Measurements from ENCODE around the gene PMEPA1. TPM values are rescaled to one million over a fixed set of nuclear protein-coding genes. Genes with fewer than 3 reads are reported as not detected.

The PMEPA1 gene
- total and polyA plus RNA-seq, 2 experiments from 2014 or later: 7.3 to 15.4 TPM

GRCh38 chr20:57658447-57658832, 51.4 kb downstream of the PMEPA1 start:
- no peak for TF ChIP-seq POLR2AphosphoS5 (IDR thresholded peaks at IDR 0.05; ENCODE audit: low read depth)
- no peak for TF ChIP-seq STAT1 (IDR thresholded peaks at IDR 0.05; ENCODE audit: unreplicated experiment)
- no peak for TF ChIP-seq ETS1 (IDR thresholded peaks at IDR 0.05)
- TF ChIP-seq, protein P1, sequence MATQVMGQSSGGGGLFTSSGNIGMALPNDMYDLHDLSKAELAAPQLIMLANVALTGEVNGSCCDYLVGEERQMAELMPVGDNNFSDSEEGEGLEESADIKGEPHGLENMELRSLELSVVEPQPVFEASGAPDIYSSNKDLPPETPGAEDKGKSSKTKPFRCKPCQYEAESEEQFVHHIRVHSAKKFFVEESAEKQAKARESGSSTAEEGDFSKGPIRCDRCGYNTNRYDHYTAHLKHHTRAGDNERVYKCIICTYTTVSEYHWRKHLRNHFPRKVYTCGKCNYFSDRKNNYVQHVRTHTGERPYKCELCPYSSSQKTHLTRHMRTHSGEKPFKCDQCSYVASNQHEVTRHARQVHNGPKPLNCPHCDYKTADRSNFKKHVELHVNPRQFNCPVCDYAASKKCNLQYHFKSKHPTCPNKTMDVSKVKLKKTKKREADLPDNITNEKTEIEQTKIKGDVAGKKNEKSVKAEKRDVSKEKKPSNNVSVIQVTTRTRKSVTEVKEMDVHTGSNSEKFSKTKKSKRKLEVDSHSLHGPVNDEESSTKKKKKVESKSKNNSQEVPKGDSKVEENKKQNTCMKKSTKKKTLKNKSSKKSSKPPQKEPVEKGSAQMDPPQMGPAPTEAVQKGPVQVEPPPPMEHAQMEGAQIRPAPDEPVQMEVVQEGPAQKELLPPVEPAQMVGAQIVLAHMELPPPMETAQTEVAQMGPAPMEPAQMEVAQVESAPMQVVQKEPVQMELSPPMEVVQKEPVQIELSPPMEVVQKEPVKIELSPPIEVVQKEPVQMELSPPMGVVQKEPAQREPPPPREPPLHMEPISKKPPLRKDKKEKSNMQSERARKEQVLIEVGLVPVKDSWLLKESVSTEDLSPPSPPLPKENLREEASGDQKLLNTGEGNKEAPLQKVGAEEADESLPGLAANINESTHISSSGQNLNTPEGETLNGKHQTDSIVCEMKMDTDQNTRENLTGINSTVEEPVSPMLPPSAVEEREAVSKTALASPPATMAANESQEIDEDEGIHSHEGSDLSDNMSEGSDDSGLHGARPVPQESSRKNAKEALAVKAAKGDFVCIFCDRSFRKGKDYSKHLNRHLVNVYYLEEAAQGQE (IDR thresholded peaks at IDR 0.05; ENCODE audit: unreplicated experiment): no peak
- TF ChIP-seq, protein P2, sequence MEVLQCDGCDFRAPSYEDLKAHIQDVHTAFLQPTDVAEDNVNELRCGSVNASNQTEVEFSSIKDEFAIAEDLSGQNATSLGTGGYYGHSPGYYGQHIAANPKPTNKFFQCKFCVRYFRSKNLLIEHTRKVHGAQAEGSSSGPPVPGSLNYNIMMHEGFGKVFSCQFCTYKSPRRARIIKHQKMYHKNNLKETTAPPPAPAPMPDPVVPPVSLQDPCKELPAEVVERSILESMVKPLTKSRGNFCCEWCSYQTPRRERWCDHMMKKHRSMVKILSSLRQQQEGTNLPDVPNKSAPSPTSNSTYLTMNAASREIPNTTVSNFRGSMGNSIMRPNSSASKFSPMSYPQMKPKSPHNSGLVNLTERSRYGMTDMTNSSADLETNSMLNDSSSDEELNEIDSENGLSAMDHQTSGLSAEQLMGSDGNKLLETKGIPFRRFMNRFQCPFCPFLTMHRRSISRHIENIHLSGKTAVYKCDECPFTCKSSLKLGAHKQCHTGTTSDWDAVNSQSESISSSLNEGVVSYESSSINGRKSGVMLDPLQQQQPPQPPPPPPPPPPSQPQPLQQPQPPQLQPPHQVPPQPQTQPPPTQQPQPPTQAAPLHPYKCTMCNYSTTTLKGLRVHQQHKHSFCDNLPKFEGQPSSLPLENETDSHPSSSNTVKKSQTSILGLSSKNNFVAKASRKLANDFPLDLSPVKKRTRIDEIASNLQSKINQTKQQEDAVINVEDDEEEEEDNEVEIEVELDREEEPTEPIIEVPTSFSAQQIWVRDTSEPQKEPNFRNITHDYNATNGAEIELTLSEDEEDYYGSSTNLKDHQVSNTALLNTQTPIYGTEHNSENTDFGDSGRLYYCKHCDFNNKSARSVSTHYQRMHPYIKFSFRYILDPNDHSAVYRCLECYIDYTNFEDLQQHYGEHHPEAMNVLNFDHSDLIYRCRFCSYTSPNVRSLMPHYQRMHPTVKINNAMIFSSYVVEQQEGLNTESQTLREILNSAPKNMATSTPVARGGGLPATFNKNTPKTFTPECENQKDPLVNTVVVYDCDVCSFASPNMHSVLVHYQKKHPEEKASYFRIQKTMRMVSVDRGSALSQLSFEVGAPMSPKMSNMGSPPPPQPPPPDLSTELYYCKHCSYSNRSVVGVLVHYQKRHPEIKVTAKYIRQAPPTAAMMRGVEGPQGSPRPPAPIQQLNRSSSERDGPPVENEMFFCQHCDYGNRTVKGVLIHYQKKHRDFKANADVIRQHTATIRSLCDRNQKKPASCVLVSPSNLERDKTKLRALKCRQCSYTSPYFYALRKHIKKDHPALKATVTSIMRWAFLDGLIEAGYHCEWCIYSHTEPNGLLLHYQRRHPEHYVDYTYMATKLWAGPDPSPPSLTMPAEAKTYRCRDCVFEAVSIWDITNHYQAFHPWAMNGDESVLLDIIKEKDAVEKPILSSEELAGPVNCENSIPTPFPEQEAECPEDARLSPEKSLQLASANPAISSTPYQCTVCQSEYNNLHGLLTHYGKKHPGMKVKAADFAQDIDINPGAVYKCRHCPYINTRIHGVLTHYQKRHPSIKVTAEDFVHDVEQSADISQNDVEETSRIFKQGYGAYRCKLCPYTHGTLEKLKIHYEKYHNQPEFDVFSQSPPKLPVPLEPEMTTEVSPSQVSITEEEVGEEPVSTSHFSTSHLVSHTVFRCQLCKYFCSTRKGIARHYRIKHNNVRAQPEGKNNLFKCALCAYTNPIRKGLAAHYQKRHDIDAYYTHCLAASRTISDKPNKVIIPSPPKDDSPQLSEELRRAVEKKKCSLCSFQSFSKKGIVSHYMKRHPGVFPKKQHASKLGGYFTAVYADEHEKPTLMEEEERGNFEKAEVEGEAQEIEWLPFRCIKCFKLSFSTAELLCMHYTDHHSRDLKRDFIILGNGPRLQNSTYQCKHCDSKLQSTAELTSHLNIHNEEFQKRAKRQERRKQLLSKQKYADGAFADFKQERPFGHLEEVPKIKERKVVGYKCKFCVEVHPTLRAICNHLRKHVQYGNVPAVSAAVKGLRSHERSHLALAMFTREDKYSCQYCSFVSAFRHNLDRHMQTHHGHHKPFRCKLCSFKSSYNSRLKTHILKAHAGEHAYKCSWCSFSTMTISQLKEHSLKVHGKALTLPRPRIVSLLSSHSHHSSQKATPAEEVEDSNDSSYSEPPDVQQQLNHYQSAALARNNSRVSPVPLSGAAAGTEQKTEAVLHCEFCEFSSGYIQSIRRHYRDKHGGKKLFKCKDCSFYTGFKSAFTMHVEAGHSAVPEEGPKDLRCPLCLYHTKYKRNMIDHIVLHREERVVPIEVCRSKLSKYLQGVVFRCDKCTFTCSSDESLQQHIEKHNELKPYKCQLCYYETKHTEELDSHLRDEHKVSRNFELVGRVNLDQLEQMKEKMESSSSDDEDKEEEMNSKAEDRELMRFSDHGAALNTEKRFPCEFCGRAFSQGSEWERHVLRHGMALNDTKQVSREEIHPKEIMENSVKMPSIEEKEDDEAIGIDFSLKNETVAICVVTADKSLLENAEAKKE (CRISPR knock-in tag; IDR thresholded peaks at IDR 0.05): no peak
- no peak for TF ChIP-seq EZH2phosphoT487 (IDR thresholded peaks at IDR 0.05; ENCODE audit: unreplicated experiment)
- no peak for TF ChIP-seq NANOG (IDR thresholded peaks at IDR 0.05; ENCODE audit: borderline replicate concordance)
- TF ChIP-seq JUNB (IDR thresholded peaks at IDR 0.05; ENCODE audit: unreplicated experiment): no peak
- no peak for TF ChIP-seq ZNF331 (CRISPR knock-in tag; IDR thresholded peaks at IDR 0.05; ENCODE audit: low read depth)
- TF ChIP-seq CREB1 (CRISPR knock-in tag; IDR thresholded peaks at IDR 0.05; ENCODE audit: low read depth): no peak
- TF ChIP-seq ZNF114 (CRISPR knock-in tag; IDR thresholded peaks at IDR 0.05): no peak
- TF ChIP-seq CTCF (conservative IDR thresholded peaks at IDR 0.05; ENCODE audit: low read depth in 2 of 2): no peak
- TF ChIP-seq EZH2 (IDR thresholded peaks at IDR 0.05; ENCODE audit: low read depth, unreplicated experiment): no peak
- Histone ChIP-seq H3K36me3 (ENCODE audit: insufficient read depth) (no peaks in the 10 kb centered on the region), H4K20me1 (replicated peaks; ENCODE audit: insufficient read depth) (peaks cover 5% of the 10 kb centered on the region; the same call in 1 of the 2 replicates), H3K4me1 (ENCODE audit: insufficient read depth) (no peaks in the 10 kb centered on the region; the same call in 1 of the 2 replicates), H3K27me3 (ENCODE audit: insufficient read depth) (no peaks in the 10 kb centered on the region), H3K79me2 (replicated peaks; ENCODE audit: insufficient read depth) (peaks cover 27% of the 10 kb centered on the region), H2AFZ (no peak overlapping the region), H3F3A (replicated peaks; ENCODE audit: low read depth) (peaks cover 4% of the 10 kb centered on the region; the same call in 1 of the 2 replicates), H3K4me3 (no peak overlapping the region), H3K27ac (ENCODE audit: low read depth) (no peak overlapping the region), H3K4me2 (no peak overlapping the region), H3K9me2 (ENCODE audit: insufficient read depth) (no peaks in the 10 kb centered on the region)
- no peak overlapping the region for H3K27ac Mint-ChIP-seq
- peaks cover 12% of the 10 kb centered on the region for H3K27me3 Mint-ChIP-seq (ENCODE audit: insufficient read depth, low read depth, poor library complexity)
- ATAC-seq (no peak), DNase-seq (ENCODE audit: low spot score) (no peak)
- H3K4me3 Mint-ChIP-seq: no peak overlapping the region
- H3K4me1 Mint-ChIP-seq: peaks cover 33% of the 10 kb centered on the region
- no peaks in the 10 kb centered on the region for H3K9me3 Mint-ChIP-seq
- H3K36me3 Mint-ChIP-seq (ENCODE audit: low read depth): peaks cover 24% of the 10 kb centered on the region

Data from GM23338 (cell line).